Activated naive CD4-positive, alpha-beta T cell (primary cell): ENCODE data around the gene MEIOC.

Experiments
- DNase-seq, 4 experiments: peaks; one replicate each; lab custom pipeline; 2025; lab: John Stamatoyannopoulos, UW

MEIOC gene

DNA sequence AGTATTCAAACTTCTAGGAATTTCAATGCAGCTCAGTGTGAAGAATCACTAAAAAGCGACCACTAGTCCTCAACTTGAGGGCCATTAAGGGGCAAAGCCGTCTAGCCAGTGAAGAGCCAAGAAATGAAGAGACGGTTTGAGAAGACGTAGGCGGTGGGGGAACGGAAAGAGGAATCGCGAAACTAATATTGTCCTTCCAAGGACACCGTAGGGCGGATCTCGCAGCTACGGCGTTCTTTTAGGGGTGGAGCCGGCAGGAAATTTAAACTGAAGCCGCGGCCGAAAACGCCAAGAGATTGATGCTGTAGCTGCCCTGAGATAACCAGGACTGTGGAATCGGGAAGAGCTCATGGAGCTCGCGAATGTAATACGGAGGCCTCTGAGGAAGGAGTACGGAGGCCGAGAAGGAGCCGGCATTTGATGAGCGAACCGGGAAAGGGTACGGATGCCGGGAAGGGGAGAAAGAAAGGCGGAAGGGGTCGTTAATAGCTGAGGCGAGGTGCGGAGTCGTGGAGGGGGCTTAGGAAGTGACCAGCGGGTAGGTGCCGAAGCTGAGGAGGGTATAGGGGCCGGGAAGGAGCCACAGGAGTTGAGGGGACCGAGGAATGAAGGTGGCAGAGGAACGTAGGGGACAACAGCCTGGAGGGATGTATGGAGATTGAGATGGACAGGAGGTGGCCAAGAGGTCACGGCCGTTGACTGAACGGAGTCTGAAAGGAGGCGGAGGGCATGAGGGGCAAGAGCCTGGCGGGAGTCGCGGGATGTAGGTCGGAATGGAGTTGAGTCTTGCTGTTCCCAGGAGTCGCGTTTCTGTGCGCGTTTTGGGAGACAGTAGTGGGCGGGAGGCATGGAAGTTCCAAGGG is 52.4 kb downstream of the MEIOC start, which contains the start of gene DBF4B:
TSS of gene DBF4B (plus strand) at position 265 of the 863 bp plus-strand sequence. CDS start at position 421, 156 bp downstream.
- DNase-seq: peak; percentile 27 to 71 (median 58)

DNA sequence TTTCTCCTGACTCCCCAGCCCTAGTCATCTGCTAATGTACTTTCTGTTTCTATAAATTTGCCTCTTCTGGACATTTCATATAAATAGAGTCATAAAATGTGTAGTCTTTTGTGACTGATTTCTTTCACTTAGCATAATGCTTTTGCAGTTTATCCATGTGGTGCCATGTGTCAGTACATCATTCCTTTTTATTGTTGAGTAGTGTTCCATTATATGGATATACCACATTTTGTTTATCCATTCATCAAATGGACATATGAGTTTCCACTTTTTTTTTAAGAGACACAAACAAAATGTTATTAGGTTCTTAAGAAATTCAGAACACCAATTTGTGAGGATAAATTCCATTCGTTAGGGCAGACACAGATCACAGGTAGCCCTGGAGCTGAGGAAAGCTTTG is 63.2 kb downstream of the MEIOC start:
- DNase-seq: no peak

DNA sequence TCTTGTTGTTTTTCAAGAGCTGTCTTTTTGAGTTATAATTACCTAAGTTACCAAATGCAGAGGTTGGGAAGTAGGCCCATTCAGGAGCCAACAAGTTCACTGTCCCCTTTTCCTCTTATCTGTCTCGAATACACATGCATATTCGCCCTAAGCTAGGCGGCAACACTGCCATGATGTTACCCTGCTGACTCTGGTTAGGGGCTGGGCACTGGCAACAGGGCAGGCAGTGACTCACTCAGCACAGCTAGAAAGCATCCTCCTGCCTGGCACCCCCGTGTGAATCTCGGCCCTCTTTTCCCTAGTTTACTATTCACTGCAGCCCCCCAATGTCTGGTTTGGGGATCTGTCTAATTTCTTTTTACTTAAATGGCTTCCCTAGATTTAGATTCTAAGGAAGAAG is 66.0 kb downstream of the MEIOC start:
- no peak for DNase-seq
